Measurements from ENCODE around the gene HIVEP1.

Gene HIVEP1

GRCh38 chr6:12009876-12010634 lies 2.1 kb upstream of the HIVEP1 start:
- no CpG with 5 or more reads among the region's 9 CpGs for WGBS, 2 donors (ENCODE audit: extremely low coverage in 2 of 2, insufficient read length in 2 of 2, insufficient replicate concordance in 1 of 2)
- Histone ChIP-seq H2BK15ac (ENCODE audit: low read length) (no peak overlapping the region), H2BK5ac (ENCODE audit: low read length) (no peak overlapping the region), H3K14ac (ENCODE audit: low read length) (no peak overlapping the region), H3K36me3 (replicated peaks in 1 of 2; ENCODE audit: control insufficient read depth in 2 of 2, insufficient read depth in 2 of 2, low read length in 2 of 2) (peaks cover 2 to 7% of the 10 kb centered on the region in 2 donors), H3K18ac (ENCODE audit: low read length) (no peak overlapping the region), H3K9me3 (replicated peaks in 1 of 2; ENCODE audit: control insufficient read depth in 2 of 2, insufficient read depth in 1 of 2, low read depth in 1 of 2, low read length in 2 of 2) (peaks cover 4 to 7% of the 10 kb centered on the region in 2 donors), H2BK120ac (ENCODE audit: low read depth, low read length) (no peak overlapping the region), H2AFZ (ENCODE audit: low read length) (peak overlapping the region; percentile 94), H3K27me3 (ENCODE audit: control insufficient read depth in 3 of 3, insufficient read depth in 3 of 3, low read depth in 1 of 3, low read length in 3 of 3) (no peaks in the 10 kb centered on the region), H3K27ac (replicated peaks; ENCODE audit: low read length) (no peak overlapping the region), H4K8ac (ENCODE audit: low read depth, low read length) (no peak overlapping the region), H3K4ac (ENCODE audit: low read length) (no peak overlapping the region), H2BK12ac (ENCODE audit: low read length) (no peak overlapping the region), H2AK5ac (ENCODE audit: low read depth, low read length) (no peak overlapping the region), H3K4me1 (ENCODE audit: control insufficient read depth in 2 of 2, insufficient read depth in 1 of 2, low read depth in 1 of 2, low read length in 2 of 2) (peaks cover 6 to 18% of the 10 kb centered on the region in 2 donors), H3K4me3 (ENCODE audit: low read length in 2 of 2) (peak overlapping the region in 1 of 2 donors; percentile 73), H3K4me2 (ENCODE audit: insufficient read depth, low read length, poor library complexity, severe bottlenecking) (peak overlapping the region; percentile 64), H3K79me1 (ENCODE audit: low read depth, low read length) (peaks cover 3% of the 10 kb centered on the region), H3K9ac (ENCODE audit: low read depth, low read length, poor library complexity) (no peak overlapping the region), H3K23ac (ENCODE audit: low read depth, low read length, poor library complexity) (no peak overlapping the region), H4K91ac (ENCODE audit: low read depth, low read length, poor library complexity) (no peak overlapping the region)
- no peak for DNase-seq (ENCODE audit: low spot score)

GRCh38 chr6:12010635-12011275 lies 1.4 kb upstream of the HIVEP1 start:
- Histone ChIP-seq H3K4me2 (ENCODE audit: insufficient read depth, low read length, poor library complexity, severe bottlenecking) (peak overlapping the region; percentile 64), H3K4me3 (ENCODE audit: low read length in 2 of 2) (peak overlapping the region; percentile 73 to 77), H2BK5ac (ENCODE audit: low read length) (peak overlapping the region; percentile 0), H2BK12ac (ENCODE audit: low read length) (no peak overlapping the region), H4K8ac (ENCODE audit: low read depth, low read length) (no peak overlapping the region), H3K4me1 (ENCODE audit: control insufficient read depth in 2 of 2, insufficient read depth in 1 of 2, low read depth in 1 of 2, low read length in 2 of 2) (peaks cover 6 to 18% of the 10 kb centered on the region in 2 donors), H4K91ac (ENCODE audit: low read depth, low read length, poor library complexity) (no peak overlapping the region), H3K23ac (ENCODE audit: low read depth, low read length, poor library complexity) (no peak overlapping the region), H3K4ac (ENCODE audit: low read length) (no peak overlapping the region), H3K27ac (replicated peaks; ENCODE audit: low read length) (peak overlapping the region; percentile 66), H2AFZ (ENCODE audit: low read length) (peak overlapping the region; percentile 94), H3K27me3 (ENCODE audit: control insufficient read depth in 3 of 3, insufficient read depth in 3 of 3, low read depth in 1 of 3, low read length in 3 of 3) (no peaks in the 10 kb centered on the region), H3K36me3 (replicated peaks in 1 of 2; ENCODE audit: control insufficient read depth in 2 of 2, insufficient read depth in 2 of 2, low read length in 2 of 2) (peaks cover 2 to 14% of the 10 kb centered on the region in 2 donors), H2AK5ac (ENCODE audit: low read depth, low read length) (no peak overlapping the region), H3K79me1 (ENCODE audit: low read depth, low read length) (peaks cover 3% of the 10 kb centered on the region), H3K9ac (ENCODE audit: low read depth, low read length, poor library complexity) (no peak overlapping the region), H3K18ac (ENCODE audit: low read length) (no peak overlapping the region), H3K14ac (ENCODE audit: low read length) (no peak overlapping the region), H2BK120ac (ENCODE audit: low read depth, low read length) (no peak overlapping the region), H3K9me3 (replicated peaks in 1 of 2; ENCODE audit: control insufficient read depth in 2 of 2, insufficient read depth in 1 of 2, low read depth in 1 of 2, low read length in 2 of 2) (peaks cover 4 to 7% of the 10 kb centered on the region in 2 donors), H2BK15ac (ENCODE audit: low read length) (no peak overlapping the region)
- DNase-seq (ENCODE audit: low spot score): peak; percentile 73
- no CpG with 5 or more reads among the region's 22 CpGs for WGBS, 2 donors (ENCODE audit: extremely low coverage in 2 of 2, insufficient read length in 2 of 2, insufficient replicate concordance in 1 of 2)

- DNase-seq (ENCODE audit: low spot score): peak; percentile 94
- H3K18ac ChIP-seq (ENCODE audit: low read length): peak overlapping the region; percentile 92
- H3K14ac ChIP-seq (ENCODE audit: low read length): no peak overlapping the region
- peaks cover 3% of the 10 kb centered on the region for H3K79me1 ChIP-seq (ENCODE audit: low read depth, low read length)
- no CpG with 5 or more reads among the region's 99 CpGs for WGBS, 2 donors (ENCODE audit: extremely low coverage in 2 of 2, insufficient read length in 2 of 2, insufficient replicate concordance in 1 of 2)
- peak overlapping the region; percentile 64 for H3K4me2 ChIP-seq (ENCODE audit: insufficient read depth, low read length, poor library complexity, severe bottlenecking)
- no peaks in the 10 kb centered on the region for H3K27me3 ChIP-seq (ENCODE audit: control insufficient read depth in 3 of 3, insufficient read depth in 3 of 3, low read depth in 1 of 3, low read length in 3 of 3)
- H2BK12ac ChIP-seq (ENCODE audit: low read length): no peak overlapping the region
- H2AK5ac ChIP-seq (ENCODE audit: low read depth, low read length): no peak overlapping the region
- H3K9ac ChIP-seq (ENCODE audit: low read depth, low read length, poor library complexity): peak overlapping the region; percentile 86
- H4K8ac ChIP-seq (ENCODE audit: low read depth, low read length): no peak overlapping the region
- H4K91ac ChIP-seq (ENCODE audit: low read depth, low read length, poor library complexity): no peak overlapping the region
- no peak overlapping the region for H2BK120ac ChIP-seq (ENCODE audit: low read depth, low read length)
- H2AFZ ChIP-seq (ENCODE audit: low read length): peak overlapping the region; percentile 76
- no peak overlapping the region for H2BK15ac ChIP-seq (ENCODE audit: low read length)
- H2BK5ac ChIP-seq (ENCODE audit: low read length): peak overlapping the region; percentile 71
- no peak overlapping the region for H3K23ac ChIP-seq (ENCODE audit: low read depth, low read length, poor library complexity)
- H3K4me1 ChIP-seq (ENCODE audit: control insufficient read depth in 2 of 2, insufficient read depth in 1 of 2, low read depth in 1 of 2, low read length in 2 of 2): peaks cover 6 to 18% of the 10 kb centered on the region in 2 donors
- H3K4me3 ChIP-seq (ENCODE audit: low read length in 2 of 2): peak overlapping the region; percentile 73 to 99
- H3K36me3 ChIP-seq (replicated peaks in 1 of 2; ENCODE audit: control insufficient read depth in 2 of 2, insufficient read depth in 2 of 2, low read length in 2 of 2): peaks cover 2 to 21% of the 10 kb centered on the region in 2 donors
- H3K9me3 ChIP-seq (replicated peaks in 1 of 2; ENCODE audit: control insufficient read depth in 2 of 2, insufficient read depth in 1 of 2, low read depth in 1 of 2, low read length in 2 of 2): peaks cover 4 to 9% of the 10 kb centered on the region in 2 donors
- H3K27ac ChIP-seq (replicated peaks; ENCODE audit: low read length): peak overlapping the region; percentile 97
- no peak overlapping the region for H3K4ac ChIP-seq (ENCODE audit: low read length)
These were observed 655 bp upstream of the HIVEP1 start for GRCh38 chr6:12011276-12012037.

All from neuronal stem cell (in vitro differentiated cells).